ENCODE results near the gene CSNK1D. TPM values are rescaled to one million over a fixed set of nuclear protein-coding genes. Genes with fewer than 3 reads are reported as not detected.

CSNK1D gene
- total and polyA plus RNA-seq, 10 of the 15 experiments (the other 5 are each of a cell fraction or from before 2014, with no cell fraction given) = 5.7 to 105 (median 58.1) TPM

DNA sequence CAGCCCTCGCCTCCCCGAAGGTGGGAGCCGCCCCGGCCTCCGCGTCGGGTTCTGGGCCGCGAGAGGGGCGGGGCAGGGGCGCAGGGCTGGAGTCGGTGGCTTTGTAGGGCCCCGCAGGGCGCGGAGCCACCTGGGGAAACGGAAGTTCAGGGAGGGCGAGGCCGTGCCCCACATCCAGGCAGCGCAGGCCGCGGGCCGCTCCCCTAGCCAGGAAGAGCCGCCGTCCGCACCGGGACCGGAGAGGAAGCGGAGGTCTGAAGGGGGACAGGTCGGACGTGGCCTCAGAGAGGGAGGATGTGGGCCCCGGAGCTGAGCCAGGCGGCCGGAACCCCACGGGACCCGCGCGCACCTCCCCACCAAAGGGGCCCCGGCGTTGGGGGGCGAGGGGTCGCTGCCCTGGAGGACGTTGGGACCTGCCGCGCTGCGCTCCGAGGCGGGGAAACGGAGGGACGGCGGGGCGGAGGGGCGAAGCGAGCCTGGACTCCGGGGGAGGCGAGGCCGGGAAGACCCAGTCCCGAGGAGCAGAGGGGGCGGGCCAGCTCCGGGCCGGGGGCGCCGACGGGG lies 45.1 kb downstream of the CSNK1D start:
- in situ Hi-C loops (cut with MboI) = no loop called here
- peak overlapping the region; percentile 95 for H3K4me2 ChIP-seq (ENCODE audit: control insufficient read depth, insufficient read depth)
- H3K27ac ChIP-seq (ENCODE audit: control insufficient read depth, insufficient read depth) = peak overlapping the region; percentile 83
- no peaks in the 10 kb centered on the region for H3K9me3 ChIP-seq (replicated peaks; ENCODE audit: control insufficient read depth, insufficient read depth, low read length)
- RAD21 ChIA-PET (ENCODE audit: unreplicated experiment) = interaction anchor here (1.5 kb wide), 1 partner anchor 73 kb away, joined by 5 read pairs; no protein-coding TSS in a partner anchor
- no peaks in the 10 kb centered on the region for H3K27me3 ChIP-seq (replicated peaks in 1 of 2; ENCODE audit: control insufficient read depth in 2 of 2, insufficient read depth in 2 of 2, low read length in 1 of 2)
- POLR2A ChIA-PET = interaction anchor here (1.0 to 3.9 kb wide), 11 partner anchors 8 to 191 kb away, joined by 3 to 17 read pairs (median 6); partner anchors contain the start of gene DCXR
- peak overlapping the region; percentile 99 for H3K4me3 ChIP-seq
- SMC1A ChIA-PET (ENCODE audit: uncharacterized antibody, unreplicated experiment) = interaction anchor here (0.7 to 1.8 kb wide), 3 partner anchors 15 to 69 kb away, joined by 3 to 10 read pairs (median 3); no protein-coding TSS in a partner anchor
- H3K79me2 ChIP-seq (ENCODE audit: control insufficient read depth, insufficient read depth, low read length) = peaks cover 52% of the 10 kb centered on the region
- no peaks in the 10 kb centered on the region; a peak in 2 of 4 replicates for H3K36me3 ChIP-seq (ENCODE audit: control insufficient read depth in 2 of 2, insufficient read depth in 2 of 2, low read length in 1 of 2)
- WGBS (ENCODE audit: insufficient coverage, insufficient replicate concordance, low lambda C conversion rate, missing lambda C conversion rate) = 2% methylated on average over 51 of the region's 63 CpGs
- H3K9ac ChIP-seq (ENCODE audit: control insufficient read depth, insufficient read depth, low read length) = peak overlapping the region; percentile 80
- CTCF ChIA-PET = interaction anchor here (0.8 to 1.2 kb wide), 2 partner anchors 22 to 68 kb away, joined by 3 read pairs; no protein-coding TSS in a partner anchor
- peak overlapping the region; percentile 71 for H2AFZ ChIP-seq (ENCODE audit: control insufficient read depth, low read depth, low read length)
- no peak for FAIRE-seq
- no peaks in the 10 kb centered on the region for H4K20me1 ChIP-seq (ENCODE audit: control insufficient read depth, insufficient read depth)
- ATAC-seq = peak; percentile 55
- no TSS peak for BruUV-seq (replicated peaks)
- DNase-seq (ENCODE audit: low read depth, low spot score) = no peak
- intact Hi-C loops (cut with micrococcal nuclease; ENCODE audit: unreplicated experiment) = loop anchor here (2.0 kb wide), 1 partner anchor 16 kb away; the partner anchor contains the start of gene CCDC57
- peaks cover 16% of the 10 kb centered on the region for H3K4me1 ChIP-seq (ENCODE audit: control insufficient read depth, insufficient read depth, low read length)
- no peak for TF ChIP-seq WRNIP1 (IDR thresholded peaks at IDR 0.05; ENCODE audit: borderline replicate concordance, low read depth, low read length)
- peak; percentile 67; the same call in 1 of the 2 replicates for TF ChIP-seq NBN (IDR thresholded peaks at IDR 0.05)
- no peak for TF ChIP-seq MAX (IDR thresholded peaks at IDR 0.05; ENCODE audit: low read depth, low read length)
- no peak for TF ChIP-seq ATF3 (IDR thresholded peaks at IDR 0.05; ENCODE audit: borderline replicate concordance, extremely low read depth, low read depth, low read length)
- no peak for TF ChIP-seq CUX1 (IDR thresholded peaks at IDR 0.05; ENCODE audit: insufficient replicate concordance, low read depth, low read length)
- TF ChIP-seq ZBED1 (IDR thresholded peaks at IDR 0.05; ENCODE audit: borderline replicate concordance) = no peak
- TF ChIP-seq ZNF24 (IDR thresholded peaks at IDR 0.05) = no peak
- TF ChIP-seq RELA (IDR thresholded peaks at IDR 0.05; ENCODE audit: borderline replicate concordance, partially characterized antibody) = no peak
- TF ChIP-seq HDAC2 (IDR thresholded peaks at IDR 0.05) = no peak
- no peak for TF ChIP-seq HCFC1 (IDR thresholded peaks at IDR 0.05; ENCODE audit: low read length)
- TF ChIP-seq NKRF (conservative IDR thresholded peaks at IDR 0.05) = peak; percentile 59
- peak; percentile 76 for TF ChIP-seq MXI1 (IDR thresholded peaks at IDR 0.05; ENCODE audit: low read depth, low read length)
- TF ChIP-seq ESRRA (IDR thresholded peaks at IDR 0.05; ENCODE audit: low read length) = no peak
- TF ChIP-seq RCOR1 (conservative IDR thresholded peaks at IDR 0.05; ENCODE audit: low read depth, low read length) = no peak
- no peak for TF ChIP-seq FOXM1 (IDR thresholded peaks at IDR 0.05; ENCODE audit: low read depth, low read length)

Measured in GM12878 (cell line).